HG02798 (cell line): ENCODE measurements around the gene C3orf20.

ENCODE experiments used
- ATAC-seq: cut with Tn5 transposase; IDR thresholded peaks from one replicate; pipeline ENCODE4 v1.9.1; 2021; ENCODE audit warnings: mild to moderate bottlenecking; ENCODE audit not compliant: unreplicated experiment, poor library complexity

Gene C3orf20

DNA sequence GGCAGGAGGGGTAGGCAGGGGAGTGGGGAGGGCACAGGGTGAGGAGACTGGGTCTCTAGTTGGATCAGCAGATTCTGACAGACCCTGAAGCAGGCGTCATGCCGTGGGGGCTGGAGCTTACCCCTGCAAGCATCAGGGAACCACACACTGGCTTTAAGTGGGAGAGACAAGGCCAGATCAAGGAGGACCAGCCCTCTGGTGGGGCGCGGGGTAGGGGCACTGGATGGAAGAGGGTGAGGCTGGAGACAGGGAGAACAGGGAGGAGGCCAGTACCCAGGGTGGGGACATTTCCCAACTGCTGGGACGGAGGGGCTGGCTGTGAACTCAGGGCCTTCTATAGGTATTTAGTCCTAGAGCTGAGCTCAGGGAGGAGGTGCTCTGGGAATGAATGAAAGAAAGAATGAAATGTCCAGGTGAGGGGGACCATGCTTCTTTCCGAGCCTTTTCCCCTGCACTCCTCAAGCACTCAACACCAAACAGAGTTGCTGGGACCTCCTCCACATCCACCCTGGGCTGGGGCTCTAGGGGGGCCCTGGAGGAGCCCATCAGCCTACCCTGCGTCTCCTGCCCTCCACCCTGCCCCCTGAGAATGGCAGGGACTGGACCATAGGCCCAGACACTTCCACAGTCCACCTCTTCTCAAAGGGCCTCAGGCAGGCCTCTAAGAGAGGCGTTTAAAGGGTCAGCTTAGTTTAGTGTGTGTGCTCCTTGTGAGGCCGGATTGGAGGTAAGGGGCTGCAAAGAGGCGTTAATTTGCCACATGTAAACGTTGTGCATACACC, 94.8 kb downstream of the C3orf20 start:
- no peak for ATAC-seq

DNA sequence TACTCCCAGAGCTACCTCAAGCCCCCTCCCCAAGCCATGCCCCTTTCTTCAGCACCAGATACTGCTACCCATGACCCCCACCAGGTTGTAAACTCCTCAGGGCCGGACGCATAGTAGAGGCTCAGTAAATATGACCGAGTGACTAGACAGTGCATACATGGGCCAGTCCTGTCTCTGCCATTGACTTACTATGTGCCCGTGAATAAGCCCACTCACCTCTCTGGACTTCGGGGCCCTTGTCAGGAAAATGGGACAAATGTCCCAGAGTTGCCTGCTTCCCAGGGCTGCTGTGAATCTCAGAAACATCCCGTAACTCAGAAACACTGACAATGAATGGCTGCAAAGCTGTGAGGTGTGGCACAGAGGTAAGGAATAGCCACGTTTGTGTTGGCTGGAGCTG, 95.7 kb downstream of the C3orf20 start:
- ATAC-seq: no peak

DNA sequence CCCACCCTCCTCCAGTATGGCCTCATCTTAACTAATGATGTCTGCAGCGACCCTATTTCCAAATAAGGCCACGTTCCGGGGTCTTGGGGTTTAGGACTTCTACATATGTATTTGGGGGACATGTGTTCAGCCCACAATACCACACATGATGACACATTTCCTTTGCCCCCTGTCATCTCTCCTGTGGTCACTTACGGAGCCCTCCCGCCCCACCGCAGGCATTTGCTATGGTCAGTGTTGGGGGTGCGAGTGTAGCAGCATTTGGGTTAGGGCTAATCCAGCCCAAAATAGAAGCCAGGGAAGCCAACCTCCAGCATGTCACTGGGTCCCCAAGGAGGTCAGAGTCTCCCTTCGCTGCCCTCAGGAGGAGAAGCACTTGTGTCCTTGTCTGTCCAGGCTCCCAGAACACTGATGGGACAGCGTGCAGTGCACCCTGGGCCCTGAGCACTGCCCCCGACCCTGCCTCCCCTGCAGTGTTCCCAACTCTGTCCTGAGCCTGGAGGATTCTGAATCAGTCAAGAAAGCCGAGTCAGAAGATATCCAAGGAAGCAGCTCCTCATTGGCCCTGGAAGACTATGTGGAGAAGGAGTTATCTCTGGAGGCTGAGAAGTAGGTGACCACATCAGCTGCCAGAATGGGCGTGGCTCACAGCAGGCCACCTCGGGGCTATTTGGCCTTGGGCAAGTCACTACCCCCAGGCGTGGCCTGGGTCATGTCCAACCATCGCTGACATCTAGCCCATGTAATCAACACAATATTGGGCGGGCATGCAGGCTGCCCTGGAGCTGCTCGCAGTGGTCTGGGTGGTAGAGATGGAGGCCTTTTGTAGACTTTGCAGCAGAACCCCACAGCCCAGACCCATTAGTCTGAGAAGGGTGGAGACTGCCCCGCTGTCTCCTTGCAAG, 96.9 kb downstream of the C3orf20 start:
- no peak for ATAC-seq

DNA sequence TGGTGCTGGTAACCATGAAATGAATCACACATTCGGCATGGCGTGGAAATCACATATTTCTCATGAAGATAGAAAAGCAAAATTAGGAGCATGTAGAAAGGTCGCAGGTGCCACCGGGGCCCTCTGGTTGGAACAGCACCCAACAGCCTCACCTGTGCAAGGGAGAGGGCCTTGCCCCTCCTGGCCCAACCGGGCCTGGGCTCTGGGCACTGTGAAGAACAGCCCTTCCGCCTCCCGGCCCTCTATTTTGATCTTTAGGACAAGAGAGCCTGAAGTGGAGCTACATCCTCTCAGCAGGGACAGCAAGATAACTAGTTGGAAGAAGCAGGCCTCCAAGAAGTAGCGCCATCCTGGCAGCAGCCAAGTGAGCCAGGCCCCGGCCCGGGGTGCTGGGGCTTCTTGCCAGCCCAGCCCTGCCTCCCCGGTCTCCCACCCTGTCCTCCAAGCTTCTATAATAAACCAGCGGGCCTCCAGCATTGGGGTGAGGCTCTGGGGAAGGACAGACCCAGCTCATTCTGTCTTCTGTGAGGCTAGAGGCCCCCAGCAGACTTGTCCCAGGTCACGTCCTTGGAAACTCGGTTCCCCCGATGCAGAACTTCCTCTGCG, 97.7 kb downstream of the C3orf20 start:
- no peak for ATAC-seq

DNA sequence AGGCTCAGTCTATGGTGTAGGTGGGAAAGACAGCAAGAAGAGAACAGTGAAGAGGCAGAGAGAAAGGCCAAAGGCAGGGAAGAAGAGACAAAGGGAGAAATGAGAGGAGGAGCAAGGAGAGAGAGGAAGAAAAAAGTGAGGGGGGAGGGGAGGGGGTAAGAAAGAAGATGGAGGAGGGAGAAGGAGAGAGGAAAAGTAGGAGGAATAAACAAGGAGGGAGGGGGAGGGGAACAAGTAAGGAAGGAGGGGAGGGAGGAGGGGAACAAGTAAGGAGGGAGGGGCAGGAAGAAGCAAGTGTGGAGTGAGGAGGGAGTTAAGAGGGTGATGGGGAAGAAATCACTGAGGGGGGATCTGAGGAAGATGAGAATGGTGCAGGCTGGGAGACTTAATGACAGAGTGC, 98.3 kb downstream of the C3orf20 start:
- ATAC-seq: no peak

DNA sequence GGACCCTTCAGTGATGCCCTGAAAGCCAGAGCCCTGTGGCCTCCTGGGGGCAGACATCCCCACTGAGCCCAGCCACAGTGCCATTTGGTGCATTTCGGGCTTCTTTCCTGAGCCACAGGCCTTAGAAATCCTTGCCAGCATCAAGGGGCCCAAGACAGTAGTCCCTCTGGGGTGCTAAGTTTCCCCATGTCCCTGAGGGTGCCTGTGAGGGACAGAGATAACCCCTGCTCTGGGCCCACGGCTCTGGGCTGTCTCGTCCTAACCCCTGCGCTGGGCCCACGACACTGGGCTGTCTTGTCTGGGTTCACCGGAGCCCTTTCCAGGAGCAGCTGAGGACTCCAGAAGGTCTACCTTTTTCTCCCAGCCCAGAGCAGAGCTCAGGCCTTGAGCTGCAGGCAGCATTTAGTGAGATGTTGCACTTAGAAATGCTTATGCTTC, 98.8 kb downstream of the C3orf20 start:
- ATAC-seq: no peak

DNA sequence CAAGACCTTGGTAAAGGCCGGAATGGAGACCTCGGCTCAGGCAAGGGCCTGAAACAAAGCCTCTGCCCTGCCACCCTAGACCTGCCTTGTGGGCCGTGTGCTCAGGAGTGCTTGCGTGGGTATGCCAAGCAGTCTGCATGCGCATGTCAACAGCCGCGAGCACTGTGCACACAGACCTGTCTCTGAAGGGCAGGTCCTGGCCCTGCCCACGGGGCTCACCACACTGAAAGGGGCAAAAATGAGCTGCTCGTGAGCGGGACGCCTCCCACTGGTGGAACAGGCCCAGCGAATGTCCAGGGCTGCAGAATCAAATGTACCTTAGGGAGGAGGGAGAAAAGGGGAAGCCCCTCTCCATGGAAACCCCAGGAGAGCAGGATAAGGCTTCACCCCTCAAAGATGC, 99.5 kb downstream of the C3orf20 start:
- ATAC-seq: no peak

DNA sequence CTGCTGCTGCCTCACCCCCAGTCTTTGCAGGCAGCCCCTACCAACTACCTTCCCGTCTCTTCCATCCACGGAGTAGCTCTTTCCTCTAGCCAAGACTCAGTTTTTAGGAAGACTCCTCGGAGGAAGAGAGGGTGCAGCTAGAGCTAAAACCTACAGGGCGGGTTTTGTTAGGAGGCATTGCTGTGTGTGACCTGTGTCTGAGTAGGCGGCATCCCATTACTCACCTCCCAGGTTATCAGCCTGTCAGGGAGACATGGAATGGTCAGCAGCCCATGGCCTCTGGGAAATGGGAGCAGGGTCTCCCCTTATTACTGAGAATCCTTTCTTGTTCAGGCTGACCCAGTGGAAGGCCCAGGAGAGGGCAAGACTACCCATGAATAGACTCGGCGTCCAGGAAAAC, 100.1 kb downstream of the C3orf20 start:
- no peak for ATAC-seq

DNA sequence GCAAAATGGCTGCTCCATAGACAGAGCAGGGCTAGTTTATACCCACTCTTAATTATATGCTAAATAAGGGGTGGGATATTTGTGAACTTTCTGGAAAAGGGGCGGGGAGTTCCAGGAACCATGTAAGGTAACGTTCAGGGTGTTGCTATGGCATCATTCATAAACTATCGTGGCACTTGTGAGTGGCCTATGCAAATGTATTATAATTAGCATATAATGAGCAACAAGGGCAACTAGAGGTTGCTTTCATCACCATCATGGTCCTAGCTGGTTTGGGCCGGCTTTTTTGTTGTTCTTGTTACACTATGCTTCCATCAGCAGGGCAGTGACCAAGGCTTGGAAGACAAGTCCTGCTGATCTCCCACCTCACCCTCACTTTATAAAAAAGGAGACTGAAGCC, 100.6 kb downstream of the C3orf20 start:
- no peak for ATAC-seq

DNA sequence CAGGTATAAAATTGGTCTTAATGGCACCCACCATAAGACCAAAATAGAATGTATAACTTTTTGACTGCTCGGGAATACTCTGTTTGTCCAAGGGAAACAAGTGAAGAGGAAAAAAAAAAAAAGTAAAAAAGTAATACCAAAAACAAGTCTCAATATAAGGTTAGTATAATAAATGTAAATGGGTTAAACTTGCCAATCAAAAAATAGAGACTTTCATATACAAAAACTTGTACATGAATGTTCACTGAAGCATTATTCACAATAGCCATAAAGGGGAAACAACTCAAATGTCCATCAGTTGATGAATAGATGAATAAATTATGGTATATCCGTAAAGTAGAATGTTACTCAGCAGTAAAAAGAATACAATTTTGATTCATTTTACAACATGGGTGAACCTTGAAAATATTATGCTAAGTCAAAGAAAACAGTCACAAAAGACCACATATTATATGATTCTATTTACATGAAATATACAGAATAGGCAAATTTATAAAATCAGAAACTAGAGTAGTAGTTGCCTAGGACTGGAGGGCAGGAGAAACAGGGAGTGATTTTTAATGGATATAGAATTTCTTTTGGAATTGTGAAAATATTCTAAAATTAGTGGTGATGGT, 104.2 kb downstream of the C3orf20 start:
- no peak for ATAC-seq

DNA sequence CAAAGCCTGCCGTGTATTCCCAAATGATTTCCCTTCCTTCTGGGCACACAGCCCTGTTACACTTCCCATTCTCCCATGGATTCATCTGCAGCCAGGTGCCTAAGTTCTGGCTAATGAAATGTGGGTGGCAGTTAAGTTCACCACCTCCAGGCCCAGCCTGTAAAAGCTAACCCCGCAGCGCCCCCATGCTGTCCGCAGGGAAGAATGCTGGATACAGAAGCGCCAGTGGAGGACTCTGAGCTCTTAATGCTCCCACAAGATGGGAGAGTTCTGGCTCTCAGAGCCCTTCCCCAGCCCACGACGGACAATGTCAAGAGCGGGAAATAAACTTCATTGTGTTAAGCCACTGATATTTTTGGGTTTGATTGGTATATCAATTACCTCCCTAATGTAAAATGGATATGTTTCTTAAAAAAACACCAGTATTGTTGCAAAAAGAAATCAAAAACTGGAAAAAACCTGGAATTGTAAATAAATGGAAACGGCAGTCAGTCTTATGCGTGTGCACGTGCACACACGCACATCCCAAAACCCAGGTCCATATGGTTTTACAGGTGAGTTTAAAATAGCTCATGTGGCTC, 106.1 kb downstream of the C3orf20 start:
- peak; percentile 87 for ATAC-seq

DNA sequence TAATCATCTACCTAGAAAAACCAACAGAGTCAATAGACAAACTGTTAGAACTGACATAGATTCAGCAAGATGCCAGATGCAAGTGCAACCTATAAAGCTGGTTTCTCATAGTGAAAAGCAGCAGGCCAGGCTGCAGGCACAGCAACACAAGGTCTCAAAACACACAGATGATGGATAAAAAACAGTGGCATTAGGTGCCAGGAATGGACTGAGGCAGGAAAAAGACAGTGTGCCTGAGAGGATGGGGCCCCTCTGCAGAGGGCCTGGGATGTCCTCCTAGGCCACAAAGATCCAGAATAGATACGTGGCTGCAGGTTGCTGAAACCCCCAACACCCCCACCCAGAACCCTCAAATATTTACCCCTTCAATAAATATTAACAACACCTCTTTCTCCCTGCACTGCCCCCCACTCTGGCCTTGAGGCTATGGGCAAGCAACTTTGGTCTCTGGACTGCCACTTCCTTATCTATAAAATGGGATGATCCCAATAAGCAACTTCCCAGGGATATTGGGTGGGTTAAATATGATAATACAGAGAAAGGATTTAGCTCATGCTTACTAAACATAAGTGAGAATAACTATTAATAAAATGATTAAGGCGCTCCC, 108.6 kb downstream of the C3orf20 start:
- no peak for ATAC-seq

DNA sequence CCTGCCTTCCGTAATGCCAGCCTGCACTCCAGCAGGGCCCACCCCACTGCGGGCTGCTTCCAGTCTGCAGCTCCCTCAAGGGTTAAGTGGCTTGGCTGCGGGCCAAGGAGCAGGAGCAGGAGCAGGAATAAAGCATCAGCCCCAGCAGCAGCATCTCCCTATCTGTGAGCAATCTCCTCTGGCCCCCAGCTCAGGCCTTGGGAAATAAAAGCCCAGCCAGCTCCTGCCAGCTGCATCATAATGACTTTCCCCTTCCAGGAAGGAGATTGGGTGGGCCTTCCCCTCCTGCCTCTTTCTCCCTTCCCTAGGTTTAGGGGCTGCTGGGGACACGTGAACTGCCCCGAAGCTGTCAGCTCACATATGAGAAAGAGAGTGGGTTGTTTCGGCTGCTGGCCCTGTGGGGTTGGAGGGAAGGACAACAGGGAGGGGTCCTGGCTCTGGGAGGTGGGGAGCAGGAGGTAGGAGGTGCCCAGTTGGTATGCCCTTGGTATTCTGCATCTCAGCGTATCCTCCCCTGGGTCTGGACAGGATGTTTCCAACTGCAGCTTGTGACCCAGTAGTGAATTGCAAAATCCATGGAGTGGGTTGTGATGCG, 109.2 kb downstream of the C3orf20 start:
- no peak for ATAC-seq

DNA sequence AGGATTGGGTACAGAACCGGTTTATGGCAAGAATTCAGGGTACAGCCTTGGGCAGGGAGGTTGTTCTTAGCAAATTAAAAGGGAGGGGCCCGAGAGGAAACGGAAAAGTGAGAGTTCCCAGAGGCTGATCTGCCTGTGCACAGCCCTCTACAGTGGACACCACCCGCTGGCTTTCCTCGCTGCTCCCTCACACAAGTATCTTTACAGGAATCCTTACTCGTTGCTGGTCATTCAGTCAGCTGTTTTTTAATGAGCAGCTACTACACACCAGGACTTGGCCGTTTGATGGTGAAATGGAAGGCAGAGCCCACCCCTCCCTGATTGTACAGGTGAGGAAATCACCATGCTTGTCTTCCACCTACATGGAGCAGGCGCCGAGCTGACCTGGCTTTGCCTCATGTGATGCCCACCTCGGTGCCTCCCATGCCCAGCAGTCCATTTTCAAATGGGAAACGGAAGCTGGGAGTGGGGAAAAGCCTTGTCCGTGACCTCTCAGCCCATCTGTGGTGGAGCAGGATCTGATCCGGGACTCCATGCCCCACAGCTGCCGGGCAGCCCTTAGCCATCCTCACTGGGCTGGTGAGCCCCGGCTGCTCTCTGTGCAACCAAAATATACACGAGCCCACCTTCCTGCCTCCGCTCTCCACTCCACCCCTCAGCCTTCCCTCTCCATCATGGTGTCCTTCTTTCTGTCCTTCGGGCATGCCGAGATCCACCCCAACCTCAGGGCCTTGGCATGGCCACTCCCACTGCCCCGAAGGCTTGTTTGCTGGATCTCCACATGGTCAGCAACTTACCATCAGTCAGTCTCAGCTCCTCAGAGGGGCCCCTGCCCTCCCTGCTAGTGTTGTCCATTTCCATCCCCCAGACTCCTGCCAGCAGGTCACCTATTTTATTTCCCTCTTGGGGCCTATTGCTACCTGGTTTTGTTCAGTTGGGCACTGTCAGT, 110.5 kb downstream of the C3orf20 start:
- ATAC-seq: no peak

DNA sequence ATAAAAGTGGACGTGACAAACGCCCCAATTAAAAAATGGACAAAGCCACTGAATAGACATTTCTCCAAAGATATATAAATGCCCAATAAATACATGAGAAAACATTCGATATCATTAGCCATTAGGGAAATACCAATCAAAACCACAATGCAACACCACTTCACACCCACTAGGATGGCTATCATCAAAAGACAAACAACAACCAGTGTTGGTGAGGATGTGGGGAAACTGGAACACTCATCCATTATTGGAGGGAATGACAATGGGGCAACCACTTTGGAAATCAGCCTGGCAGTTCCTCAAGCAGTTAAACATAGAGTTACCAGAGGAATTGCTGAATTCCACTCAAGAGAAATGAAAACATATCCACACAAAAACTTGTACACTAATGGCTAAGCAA, 111.4 kb downstream of the C3orf20 start:
- no peak for ATAC-seq

DNA sequence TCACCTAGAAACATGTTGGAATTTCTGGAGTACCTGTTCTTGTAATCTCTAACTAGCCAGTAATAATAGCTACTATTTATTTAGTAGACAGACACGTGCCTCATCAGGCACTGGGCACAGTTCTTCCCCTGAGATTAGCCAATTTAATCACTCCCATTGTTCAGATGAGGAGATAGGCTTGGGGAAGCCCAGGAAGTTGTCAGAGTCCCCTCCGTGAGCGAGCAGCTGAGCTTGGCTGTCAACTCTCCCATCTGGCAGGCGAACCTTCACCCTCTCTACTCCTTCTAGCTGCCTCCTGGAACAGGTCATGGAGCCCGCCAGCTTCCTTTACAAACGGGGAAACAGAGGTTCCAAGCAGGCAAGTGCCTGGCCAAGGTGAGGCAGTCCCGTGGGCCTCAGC, 112.7 kb downstream of the C3orf20 start:
- no peak for ATAC-seq

DNA sequence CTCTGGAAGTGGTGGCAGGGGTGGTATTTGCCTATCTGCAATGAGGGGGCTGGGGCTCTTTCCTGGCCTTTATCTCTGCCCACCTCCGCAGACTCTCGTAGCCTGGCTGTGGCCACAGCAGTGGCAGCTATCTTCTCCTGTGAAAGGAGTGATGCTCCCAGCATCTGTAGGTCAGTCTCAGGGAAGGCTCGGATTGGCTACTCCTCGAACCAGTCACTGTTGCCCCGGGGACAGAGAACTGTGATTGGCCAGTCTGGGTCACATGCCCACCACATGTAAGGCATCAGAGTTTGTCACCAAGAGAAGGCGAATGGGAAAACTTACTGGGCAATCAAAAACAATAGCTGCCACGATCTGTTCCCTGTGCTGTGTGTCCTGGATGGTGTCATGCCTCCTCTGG, 113.7 kb downstream of the C3orf20 start:
- ATAC-seq: no peak

DNA sequence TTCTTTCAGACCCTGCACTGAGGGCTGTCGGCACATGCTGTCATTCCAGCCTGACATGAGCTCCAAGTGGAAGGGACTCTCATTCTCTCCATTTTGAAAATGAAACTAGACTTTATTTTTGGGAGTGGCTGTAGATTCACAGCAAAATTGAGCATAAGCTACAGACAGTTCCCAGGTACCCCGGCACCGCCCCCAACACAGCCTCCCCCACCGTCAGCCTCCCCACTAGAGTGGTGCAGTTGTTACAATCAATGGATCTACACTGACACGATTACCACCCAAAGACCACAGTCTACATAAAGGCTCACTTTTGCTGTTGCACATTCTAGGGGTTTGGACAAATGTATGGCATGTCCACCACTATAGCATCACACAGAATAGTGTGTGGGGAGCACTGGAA, 114.3 kb downstream of the C3orf20 start:
- no peak for ATAC-seq
